OCI-LY3 (cell line): ENCODE measurements around the gene TREX2.

Source experiments
- H2AFZ ChIP-seq: fragments of 200-600, 300-600 bp; shearing (Covaris generic); 2 replicates; pipeline ENCODE4 v1.6.0; 2014; ENCODE audit warnings: antibody characterized with exemption, low read depth, low read length
- H3K27ac ChIP-seq: fragments of 200-600, 300-600 bp; sonication (generic); 2 replicates; pipeline ENCODE4 v1.5.1; 2014; ENCODE audit warnings: mild to moderate bottlenecking, low read length, moderate library complexity, mixed read lengths
- H3K27me3 ChIP-seq: fragments of 200-600, 300-600 bp; sonication (generic); 2 replicates; pipeline ENCODE4 v1.6.1; 2014; ENCODE audit warnings: low read depth, low read length, mixed read lengths
- H3K36me3 ChIP-seq: fragments of 200-600, 300-600 bp; sonication (generic); replicated peaks from 2 replicates; pipeline ENCODE3; 2014; ENCODE audit warnings: low read depth, low read length, mixed read lengths
- H3K4me1 ChIP-seq: fragments of 300-600, 200-600 bp; sonication (generic); 2 replicates; pipeline ENCODE4 v1.6.1; 2014; ENCODE audit warnings: low read length, mixed read lengths
- H3K4me2 ChIP-seq: fragments of 200-600, 300-600 bp; sonication (generic); 2 replicates; pipeline ENCODE4 v1.6.1; 2014; ENCODE audit warnings: low read length, mixed read lengths
- H3K4me3 ChIP-seq: fragments of 300-600, 200-600 bp; sonication (generic); 2 replicates; pipeline ENCODE4 v1.5.1; 2014; ENCODE audit warnings: antibody characterized with exemption, mild to moderate bottlenecking, low read length, moderate library complexity
- H3K79me2 ChIP-seq: fragments of 300-600, 200-600 bp; shearing (Covaris generic); 2 replicates; pipeline ENCODE4 v1.6.1; 2014; ENCODE audit warnings: mild to moderate bottlenecking, low read length, mixed read lengths
- H3K9ac ChIP-seq: fragments of 300-600, 200-600 bp; shearing (Covaris generic); 2 replicates; pipeline ENCODE4 v1.6.0; 2014; ENCODE audit warnings: mild to moderate bottlenecking, low read length, moderate library complexity
- H3K9me3 ChIP-seq: fragments of 200-600, 300-600 bp; shearing (Covaris generic); 2 replicates; pipeline ENCODE4 v1.6.1; 2014; ENCODE audit warnings: low read length, mixed read lengths; ENCODE audit not compliant: insufficient read depth
- H4K20me1 ChIP-seq: fragments of 200-600, 300-600 bp; sonication (generic); 2 replicates; pipeline ENCODE4 v1.6.1; 2016; ENCODE audit warnings: low read length, mixed read lengths; ENCODE audit not compliant: insufficient read depth
- EZH2phosphoT487 ChIP-seq: fragments of 200-600 bp; shearing (Covaris generic); IDR thresholded peaks from 2 replicates; pipeline ENCODE4 v1.6.1; 2018; ENCODE audit warnings: antibody characterized with exemption, mixed run types, low read depth
- TF ChIP-seq, protein P1 (sequence below): fragments of 200-600, 300-600 bp; sonication (generic); IDR thresholded peaks from 2 replicates; pipeline ENCODE4 v1.5.1; 2014; ENCODE audit warnings: antibody characterized with exemption, low read length, low read depth

The TREX2 gene

GRCh38 chrX:153473126-153473525 is 27.3 kb upstream of the TREX2 start:
- H3K9ac ChIP-seq = no peak overlapping the region
- no peaks in the 10 kb centered on the region for H3K36me3 ChIP-seq
- no peak for TF ChIP-seq EZH2phosphoT487
- TF ChIP-seq, protein P1, sequence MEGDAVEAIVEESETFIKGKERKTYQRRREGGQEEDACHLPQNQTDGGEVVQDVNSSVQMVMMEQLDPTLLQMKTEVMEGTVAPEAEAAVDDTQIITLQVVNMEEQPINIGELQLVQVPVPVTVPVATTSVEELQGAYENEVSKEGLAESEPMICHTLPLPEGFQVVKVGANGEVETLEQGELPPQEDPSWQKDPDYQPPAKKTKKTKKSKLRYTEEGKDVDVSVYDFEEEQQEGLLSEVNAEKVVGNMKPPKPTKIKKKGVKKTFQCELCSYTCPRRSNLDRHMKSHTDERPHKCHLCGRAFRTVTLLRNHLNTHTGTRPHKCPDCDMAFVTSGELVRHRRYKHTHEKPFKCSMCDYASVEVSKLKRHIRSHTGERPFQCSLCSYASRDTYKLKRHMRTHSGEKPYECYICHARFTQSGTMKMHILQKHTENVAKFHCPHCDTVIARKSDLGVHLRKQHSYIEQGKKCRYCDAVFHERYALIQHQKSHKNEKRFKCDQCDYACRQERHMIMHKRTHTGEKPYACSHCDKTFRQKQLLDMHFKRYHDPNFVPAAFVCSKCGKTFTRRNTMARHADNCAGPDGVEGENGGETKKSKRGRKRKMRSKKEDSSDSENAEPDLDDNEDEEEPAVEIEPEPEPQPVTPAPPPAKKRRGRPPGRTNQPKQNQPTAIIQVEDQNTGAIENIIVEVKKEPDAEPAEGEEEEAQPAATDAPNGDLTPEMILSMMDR = no peak
- no peak overlapping the region for H3K27ac ChIP-seq
- no peak overlapping the region for H2AFZ ChIP-seq
- peaks cover 22% of the 10 kb centered on the region for H3K79me2 ChIP-seq
- H3K4me1 ChIP-seq = peaks cover 4% of the 10 kb centered on the region
- H3K4me3 ChIP-seq = no peak overlapping the region
- H3K4me2 ChIP-seq = no peak overlapping the region
- no peaks in the 10 kb centered on the region for H4K20me1 ChIP-seq
- H3K27me3 ChIP-seq = no peaks in the 10 kb centered on the region
- no peaks in the 10 kb centered on the region for H3K9me3 ChIP-seq

GRCh38 chrX:153471663-153472280 is 25.9 kb upstream of the TREX2 start:
- H3K4me3 ChIP-seq = no peak overlapping the region
- no peak overlapping the region for H3K9ac ChIP-seq
- H3K4me1 ChIP-seq = peaks cover 4% of the 10 kb centered on the region
- H3K27ac ChIP-seq = no peak overlapping the region
- no peak overlapping the region for H2AFZ ChIP-seq
- TF ChIP-seq, protein P1 = no peak
- TF ChIP-seq EZH2phosphoT487 = no peak
- no peaks in the 10 kb centered on the region for H3K27me3 ChIP-seq
- H3K9me3 ChIP-seq = no peaks in the 10 kb centered on the region
- no peaks in the 10 kb centered on the region for H4K20me1 ChIP-seq
- no peak overlapping the region for H3K4me2 ChIP-seq
- peaks cover 35% of the 10 kb centered on the region for H3K79me2 ChIP-seq
- no peaks in the 10 kb centered on the region for H3K36me3 ChIP-seq

DNA sequence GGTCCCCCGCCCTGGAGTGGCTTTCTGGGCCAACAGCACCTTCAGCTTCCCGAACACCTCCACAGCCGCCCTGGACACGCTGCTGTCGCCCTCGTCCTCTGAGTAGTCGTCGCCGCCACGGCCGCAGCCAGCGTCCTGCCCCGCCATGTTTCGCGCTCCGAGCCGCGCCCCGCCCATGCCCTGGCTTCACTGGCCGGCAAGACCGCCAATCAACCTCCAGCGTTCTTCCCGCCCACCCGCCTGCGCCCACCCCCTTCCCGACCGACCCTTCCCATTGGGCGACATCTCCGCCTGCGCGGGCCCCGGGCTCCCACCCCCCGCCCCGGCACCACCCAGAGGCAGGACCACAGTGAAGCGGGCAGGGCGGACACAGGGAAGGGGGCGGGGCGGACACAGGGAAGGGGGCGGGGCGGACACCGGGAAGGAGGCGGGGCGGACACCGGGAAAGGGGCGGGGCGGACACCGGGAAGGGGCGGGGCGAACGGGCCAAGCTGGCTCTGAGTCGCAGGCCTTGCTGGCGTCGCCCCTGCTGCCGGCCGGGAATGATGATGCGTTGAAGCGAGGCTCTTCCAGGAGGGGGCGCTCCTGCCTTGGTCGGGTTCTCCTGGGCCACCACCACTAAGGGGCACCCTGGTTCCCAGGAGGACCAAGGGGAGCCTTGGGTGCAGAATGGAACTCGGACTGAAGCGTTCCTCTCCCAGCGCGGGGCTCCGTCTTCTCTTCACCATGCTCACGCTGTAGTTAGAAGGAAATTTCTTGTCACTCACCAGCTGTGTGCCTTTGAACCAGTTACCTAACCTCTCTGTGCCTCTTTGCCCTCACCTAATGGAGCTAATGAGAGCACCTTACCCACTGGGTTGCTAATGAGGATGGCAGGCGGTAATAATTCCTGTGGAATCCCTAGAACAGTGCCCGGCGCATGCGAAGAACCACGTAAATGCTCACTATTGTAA is 24.8 kb upstream of the TREX2 start, which contains the start of gene HAUS7:
Gene HAUS7 (minus strand): TSS at position 166 of the 953 bp plus-strand sequence. CDS start 19 bp downstream, at position 147.
- peaks cover 4% of the 10 kb centered on the region for H3K4me1 ChIP-seq
- 0 out of 2 replicates have a peak within 1 kb of the TSS, but pooled peaks have one; percentile 25 for H3K27ac ChIP-seq
- H3K79me2 ChIP-seq = peaks cover 46% of the 10 kb centered on the region
- TF ChIP-seq, protein P1 = peak; percentile 75
- TF ChIP-seq EZH2phosphoT487 = no peak
- peak within 1 kb of the TSS; percentile 78; the same call in 1 of the 2 replicates for H2AFZ ChIP-seq
- H3K9ac ChIP-seq = peak within 1 kb of the TSS; percentile 90
- no peaks in the 10 kb centered on the region for H4K20me1 ChIP-seq
- H3K36me3 ChIP-seq = no peaks in the 10 kb centered on the region
- peak within 1 kb of the TSS; percentile 90 for H3K4me2 ChIP-seq
- no peaks in the 10 kb centered on the region for H3K9me3 ChIP-seq
- no peaks in the 10 kb centered on the region for H3K27me3 ChIP-seq
- H3K4me3 ChIP-seq = peak within 1 kb of the TSS; percentile 100
